ENCODE measurements around the gene HAGHL.

Gene HAGHL

GRCh38 chr16:718922-719321 is 8.0 kb upstream of the HAGHL start:
- ChIA-PET POLR2A (interaction anchor here (2.0 to 2.8 kb wide), 2 partner anchors 10 to 69 kb away, joined by 11 to 25 read pairs; partner anchors contain the start of genes CHTF18 and RPUSD1), CTCF (interaction anchor here (0.8 to 5.7 kb wide), 3 partner anchors 25 to 337 kb away, joined by 3 to 34 read pairs (median 3); partner anchors contain the start of genes CHTF18 and RPUSD1)
- Histone ChIP-seq H3K9me3 (ENCODE audit: control insufficient read depth, insufficient read depth, low read depth, low read length) (no peaks in the 10 kb centered on the region), H3K27ac (ENCODE audit: extremely low read depth, low read depth, low read length) (no peak overlapping the region), H3K4me3 (ENCODE audit: low read depth, low read length) (no peak overlapping the region), H3K4me1 (ENCODE audit: control insufficient read depth, insufficient read depth, low read length) (peaks cover 13% of the 10 kb centered on the region), H3K36me3 (ENCODE audit: control insufficient read depth in 2 of 2, insufficient read depth in 1 of 2, low read length in 2 of 2) (peaks cover 0 to 12% of the 10 kb centered on the region in 2 experiments; a peak in 1 of 3 replicates)
- TF ChIP-seq ZNF266 (tag by site-specific recombination; IDR thresholded peaks at IDR 0.05; ENCODE audit: low read depth) (no peak), EGR2 (tag by site-specific recombination; IDR thresholded peaks at IDR 0.05; ENCODE audit: low read depth) (peak; percentile 41; the same call in 1 of the 2 replicates), ZNF140 (tag by site-specific recombination; IDR thresholded peaks at IDR 0.05) (no peak)

- POLR2A ChIA-PET, result interaction anchor here (0.5 to 2.8 kb wide), 19 partner anchors 8 to 1330 kb away, joined by 3 to 25 read pairs (median 6); partner anchors contain the start of genes CHTF18, CIAO3, JPT2 and RPUSD1
- peaks cover 0 to 12% of the 10 kb centered on the region in 2 experiments; a peak in 1 of 3 replicates for H3K36me3 ChIP-seq (ENCODE audit: control insufficient read depth in 2 of 2, insufficient read depth in 1 of 2, low read length in 2 of 2)
- H3K9me3 ChIP-seq (ENCODE audit: control insufficient read depth, insufficient read depth, low read depth, low read length), result no peaks in the 10 kb centered on the region
- TF ChIP-seq PRDM10 (tag by site-specific recombination; IDR thresholded peaks at IDR 0.05) (peak; percentile 96), PATZ1 (tag by site-specific recombination; IDR thresholded peaks at IDR 0.05) (peak; percentile 38), KLF1 (tag by site-specific recombination; IDR thresholded peaks at IDR 0.05) (peak; percentile 42), ZBTB44 (tag by site-specific recombination; IDR thresholded peaks at IDR 0.05) (peak; percentile 80), ZNF362 (tag by site-specific recombination; IDR thresholded peaks at IDR 0.05) (peak; percentile 94; the same call in 1 of the 2 replicates), ZNF341 (tag by site-specific recombination; IDR thresholded peaks at IDR 0.05; ENCODE audit: low read depth) (peak; percentile 97), CTCF (tag by site-specific recombination; IDR thresholded peaks at IDR 0.05) (peak; percentile 65), GLIS1 (tag by site-specific recombination; IDR thresholded peaks at IDR 0.05) (peak; percentile 75), ZNF645 (tag by site-specific recombination; IDR thresholded peaks at IDR 0.05) (no peak), ZNF621 (tag by site-specific recombination; IDR thresholded peaks at IDR 0.05) (no peak), GLIS2 (tag by site-specific recombination; IDR thresholded peaks at IDR 0.05) (peak; percentile 59), ZNF335 (tag by site-specific recombination; conservative IDR thresholded peaks at IDR 0.05) (peak; percentile 88), ZNF837 (tag by site-specific recombination; IDR thresholded peaks at IDR 0.05) (no peak), IKZF3 (tag by site-specific recombination; IDR thresholded peaks at IDR 0.05) (peak; percentile 70; the same call in 1 of the 2 replicates)
- H3K4me3 ChIP-seq (ENCODE audit: low read depth, low read length), result peak overlapping the region; percentile 66
- H3K27ac ChIP-seq (ENCODE audit: extremely low read depth, low read depth, low read length), result peak overlapping the region; percentile 94; the same call in 1 of the 2 replicates
- H3K4me1 ChIP-seq (ENCODE audit: control insufficient read depth, insufficient read depth, low read length), result peaks cover 9% of the 10 kb centered on the region
- CTCF ChIA-PET, result interaction anchor here (0.6 to 5.7 kb wide), 12 partner anchors 8 to 420 kb away, joined by 3 to 34 read pairs (median 4); partner anchors contain the start of genes CHTF18, CIAO3, GNG13 and RPUSD1
Measured at GRCh38 chr16:719815-720446, 7.0 kb upstream of the HAGHL start.

Data from HEK293 (cell line).